ENCODE data around the gene C2orf15.

GRCh38 chr2:99111945-99112344 is 29.6 kb upstream of the C2orf15 start:
- TF ChIP-seq, protein P1, sequence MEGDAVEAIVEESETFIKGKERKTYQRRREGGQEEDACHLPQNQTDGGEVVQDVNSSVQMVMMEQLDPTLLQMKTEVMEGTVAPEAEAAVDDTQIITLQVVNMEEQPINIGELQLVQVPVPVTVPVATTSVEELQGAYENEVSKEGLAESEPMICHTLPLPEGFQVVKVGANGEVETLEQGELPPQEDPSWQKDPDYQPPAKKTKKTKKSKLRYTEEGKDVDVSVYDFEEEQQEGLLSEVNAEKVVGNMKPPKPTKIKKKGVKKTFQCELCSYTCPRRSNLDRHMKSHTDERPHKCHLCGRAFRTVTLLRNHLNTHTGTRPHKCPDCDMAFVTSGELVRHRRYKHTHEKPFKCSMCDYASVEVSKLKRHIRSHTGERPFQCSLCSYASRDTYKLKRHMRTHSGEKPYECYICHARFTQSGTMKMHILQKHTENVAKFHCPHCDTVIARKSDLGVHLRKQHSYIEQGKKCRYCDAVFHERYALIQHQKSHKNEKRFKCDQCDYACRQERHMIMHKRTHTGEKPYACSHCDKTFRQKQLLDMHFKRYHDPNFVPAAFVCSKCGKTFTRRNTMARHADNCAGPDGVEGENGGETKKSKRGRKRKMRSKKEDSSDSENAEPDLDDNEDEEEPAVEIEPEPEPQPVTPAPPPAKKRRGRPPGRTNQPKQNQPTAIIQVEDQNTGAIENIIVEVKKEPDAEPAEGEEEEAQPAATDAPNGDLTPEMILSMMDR (conservative IDR thresholded peaks at IDR 0.05 in 1 of 2, IDR thresholded peaks at IDR 0.05 in 1 of 2; ENCODE audit: low read depth in 1 of 2, low read length in 2 of 2) = no peak
- TF ChIP-seq EZH2 (IDR thresholded peaks at IDR 0.05; ENCODE audit: low read length, missing control alignments) = no peak
